ACC112 (cell line): ENCODE measurements around the gene ARID1B.

Experiments
- H2AFZ ChIP-seq: fragments of 200-600 bp; sonication (generic); one replicate; pipeline ENCODE4 v1.6.0; 2017; ENCODE audit warnings: antibody characterized with exemption, low read length; ENCODE audit not compliant: unreplicated experiment
- H3K27ac ChIP-seq: fragments of 200-600 bp; sonication (generic); 2 replicates; pipeline ENCODE4 v1.5.1; 2014; ENCODE audit warnings: low read depth, mild to moderate bottlenecking, antibody characterized with exemption, low read length, moderate library complexity
- H3K27me3 ChIP-seq: fragments of 200-600 bp; sonication (generic); 2 replicates; pipeline ENCODE4 v1.6.1; 2014; ENCODE audit warnings: mild to moderate bottlenecking, antibody characterized with exemption, low read length, moderate library complexity, mixed read lengths; ENCODE audit not compliant: insufficient read depth
- H3K36me3 ChIP-seq: fragments of 200-600 bp; sonication (generic); 2 replicates; pipeline ENCODE4 v1.6.1; 2016; ENCODE audit warnings: mild to moderate bottlenecking, antibody characterized with exemption, low read length, moderate library complexity, mixed read lengths; ENCODE audit not compliant: insufficient read depth
- H3K4me1 ChIP-seq: fragments of 200-600 bp; sonication (generic); one replicate; pipeline ENCODE4 v1.6.1; 2016; ENCODE audit warnings: low read length, mixed read lengths; ENCODE audit not compliant: insufficient read depth, unreplicated experiment, control insufficient read depth
- H3K4me3 ChIP-seq: fragments of 200-600 bp; sonication (generic); 2 replicates; pipeline ENCODE4 v1.5.1; 2014; ENCODE audit warnings: mild to moderate bottlenecking, low read depth, low read length
- H3K79me2 ChIP-seq: fragments of 200-600 bp; sonication (generic); one replicate; pipeline ENCODE4 v1.6.0; 2016; ENCODE audit warnings: low read length; ENCODE audit not compliant: control insufficient read depth, unreplicated experiment, insufficient read depth

Gene ARID1B

GRCh38 chr6:157096105-157096504 lies 318.9 kb downstream of the ARID1B start:
- no peak overlapping the region for H2AFZ ChIP-seq
- no peak overlapping the region for H3K27ac ChIP-seq
- H3K4me3 ChIP-seq: no peak overlapping the region
- no peaks in the 10 kb centered on the region for H3K4me1 ChIP-seq
- peaks cover 7% of the 10 kb centered on the region; the same call in 1 of the 2 replicates for H3K36me3 ChIP-seq
- H3K79me2 ChIP-seq: peaks cover 3% of the 10 kb centered on the region
- H3K27me3 ChIP-seq: no peaks in the 10 kb centered on the region

DNA sequence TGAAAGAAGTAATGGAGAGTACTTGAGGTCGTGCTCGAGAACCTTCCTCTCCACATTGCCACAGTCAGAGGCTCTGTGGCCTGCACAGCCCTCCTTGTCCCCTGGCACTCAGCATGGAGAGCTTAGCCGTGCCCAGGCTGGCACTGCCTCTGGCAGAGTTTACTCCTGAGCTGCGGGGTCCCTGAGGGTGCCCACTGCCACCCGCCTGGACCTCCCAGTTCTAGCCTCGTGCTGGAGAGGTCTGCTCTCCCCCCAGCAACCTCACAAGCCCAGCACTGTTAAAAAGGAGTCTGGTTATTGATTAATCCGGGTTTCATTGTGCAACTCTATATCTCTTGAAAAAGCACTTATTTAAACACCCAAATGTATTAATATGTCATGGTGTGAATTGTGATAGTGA lies 319.3 kb downstream of the ARID1B start:
- Histone ChIP-seq H3K36me3 (peaks cover 7% of the 10 kb centered on the region; the same call in 1 of the 2 replicates), H3K4me1 (no peaks in the 10 kb centered on the region), H3K4me3 (no peak overlapping the region), H3K27me3 (no peaks in the 10 kb centered on the region), H3K79me2 (peaks cover 3% of the 10 kb centered on the region), H2AFZ (no peak overlapping the region), H3K27ac (no peak overlapping the region)

GRCh38 chr6:157097255-157097955 lies 320.2 kb downstream of the ARID1B start:
- H2AFZ ChIP-seq: no peak overlapping the region
- no peaks in the 10 kb centered on the region for H3K4me1 ChIP-seq
- no peak overlapping the region for H3K27ac ChIP-seq
- H3K27me3 ChIP-seq: no peaks in the 10 kb centered on the region
- H3K36me3 ChIP-seq: peaks cover 7% of the 10 kb centered on the region; the same call in 1 of the 2 replicates
- peaks cover 3% of the 10 kb centered on the region for H3K79me2 ChIP-seq
- H3K4me3 ChIP-seq: no peak overlapping the region

- H3K36me3 ChIP-seq: peaks cover 7% of the 10 kb centered on the region; the same call in 1 of the 2 replicates
- no peaks in the 10 kb centered on the region for H3K27me3 ChIP-seq
- no peaks in the 10 kb centered on the region for H3K79me2 ChIP-seq
- no peak overlapping the region for H3K4me3 ChIP-seq
- no peaks in the 10 kb centered on the region for H3K4me1 ChIP-seq
- no peak overlapping the region for H2AFZ ChIP-seq
- no peak overlapping the region for H3K27ac ChIP-seq
Measured at GRCh38 chr6:157098999-157099398, 321.8 kb downstream of the ARID1B start.

DNA sequence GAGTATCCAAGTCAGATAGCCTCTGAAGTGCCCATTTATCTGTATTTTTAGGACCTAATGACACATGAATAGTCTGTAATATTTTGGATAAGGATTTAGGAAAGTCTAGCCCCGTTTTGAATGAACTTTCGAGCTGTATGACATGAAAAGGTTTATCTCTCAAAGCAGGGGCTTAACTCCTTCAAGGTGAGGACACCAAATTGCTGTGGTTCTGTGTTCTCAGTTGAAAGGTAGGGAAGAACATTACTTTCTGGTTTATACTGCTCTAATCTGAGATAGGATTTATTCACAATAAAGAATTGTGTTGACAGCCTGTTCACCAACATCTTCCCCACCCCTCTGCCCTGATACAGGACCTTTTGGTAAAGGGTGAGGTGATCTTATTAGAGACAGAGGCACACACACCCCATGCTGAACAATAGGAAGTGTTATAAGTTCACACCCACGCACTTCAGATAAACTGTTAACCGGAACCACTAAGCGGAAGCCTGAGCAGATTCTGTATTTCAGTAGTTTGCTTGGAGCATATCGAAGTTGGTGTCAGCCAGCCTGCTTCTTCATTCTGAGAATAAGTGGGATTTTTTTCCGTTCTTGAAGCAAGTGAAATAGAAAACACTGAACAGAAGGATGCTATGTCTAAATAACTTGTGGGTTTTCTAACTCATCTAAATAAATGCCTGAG lies 322.9 kb downstream of the ARID1B start:
- no peak overlapping the region for H3K4me3 ChIP-seq
- no peak overlapping the region for H3K27ac ChIP-seq
- H3K4me1 ChIP-seq: no peaks in the 10 kb centered on the region

GRCh38 chr6:157101166-157101565 lies 324.0 kb downstream of the ARID1B start:
- H3K4me3 ChIP-seq: no peak overlapping the region

More for the DNA sequence above, 322.9 kb downstream of the ARID1B start:
- no peaks in the 10 kb centered on the region for H3K79me2 ChIP-seq
- peaks cover 7% of the 10 kb centered on the region; the same call in 1 of the 2 replicates for H3K36me3 ChIP-seq
- no peaks in the 10 kb centered on the region for H3K27me3 ChIP-seq
- H2AFZ ChIP-seq: no peak overlapping the region

GRCh38 chr6:157104803-157105202 lies 327.6 kb downstream of the ARID1B start:
- no peak overlapping the region for H3K27ac ChIP-seq
- H3K4me1 ChIP-seq: peaks cover 35% of the 10 kb centered on the region
- H3K79me2 ChIP-seq: peaks cover 6% of the 10 kb centered on the region
- no peaks in the 10 kb centered on the region for H3K27me3 ChIP-seq
- H3K4me3 ChIP-seq: no peak overlapping the region
- peaks cover 4% of the 10 kb centered on the region; the same call in 1 of the 2 replicates for H3K36me3 ChIP-seq
- H2AFZ ChIP-seq: no peak overlapping the region

More at GRCh38 chr6:157101166-157101565, 324.0 kb downstream of the ARID1B start:
- Histone ChIP-seq H2AFZ (no peak overlapping the region), H3K27me3 (no peaks in the 10 kb centered on the region), H3K27ac (no peak overlapping the region), H3K4me1 (peaks cover 2% of the 10 kb centered on the region), H3K36me3 (peaks cover 7% of the 10 kb centered on the region; the same call in 1 of the 2 replicates), H3K79me2 (no peaks in the 10 kb centered on the region)

DNA sequence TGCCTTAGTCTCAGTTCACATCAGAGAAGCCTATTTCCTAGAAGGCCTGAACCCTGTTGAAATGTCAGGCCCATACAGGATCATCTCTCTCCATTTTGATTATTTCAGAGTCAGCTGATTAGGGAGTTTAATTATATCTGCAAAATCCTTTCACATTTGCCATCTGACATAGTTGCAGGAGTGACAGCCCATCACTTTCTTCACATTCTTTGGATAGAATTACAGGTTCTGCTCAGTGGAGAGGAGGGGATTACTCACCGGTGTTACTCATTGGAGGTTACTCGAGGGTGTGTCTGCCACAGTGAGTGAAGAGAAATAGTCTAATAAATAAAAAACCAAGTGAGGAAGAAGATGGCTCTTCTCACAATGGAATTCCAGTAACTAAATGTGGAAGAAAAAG lies 329.3 kb downstream of the ARID1B start:
- Histone ChIP-seq H3K4me3 (no peak overlapping the region), H3K27ac (peak overlapping the region; percentile 96), H3K36me3 (no peaks in the 10 kb centered on the region), H3K27me3 (no peaks in the 10 kb centered on the region), H2AFZ (no peak overlapping the region), H3K79me2 (peaks cover 9% of the 10 kb centered on the region), H3K4me1 (peaks cover 41% of the 10 kb centered on the region)

DNA sequence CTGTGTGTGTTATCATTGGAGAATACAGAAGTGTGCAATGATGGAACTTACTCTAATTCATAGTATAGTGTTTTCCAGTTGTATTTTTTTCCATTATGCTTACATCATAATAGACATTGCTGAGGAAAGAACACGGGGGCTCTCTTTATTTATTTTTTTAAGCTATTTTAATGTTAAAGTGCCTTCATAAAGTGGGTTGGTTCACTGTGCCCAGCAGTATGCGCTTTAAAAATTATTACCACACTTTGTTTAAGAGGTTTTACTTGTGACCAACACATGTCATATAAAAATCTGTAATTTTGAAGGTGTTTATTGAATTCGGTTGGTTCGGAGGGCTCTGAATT lies 330.4 kb downstream of the ARID1B start:
- Histone ChIP-seq H3K27ac (peak overlapping the region; percentile 96), H3K4me3 (no peak overlapping the region), H3K36me3 (no peaks in the 10 kb centered on the region), H3K79me2 (peaks cover 9% of the 10 kb centered on the region), H2AFZ (no peak overlapping the region), H3K27me3 (no peaks in the 10 kb centered on the region), H3K4me1 (peaks cover 41% of the 10 kb centered on the region)

GRCh38 chr6:157107915-157108651 lies 330.9 kb downstream of the ARID1B start:
- H3K4me3 ChIP-seq: peak overlapping the region; percentile 31
- no peak overlapping the region for H2AFZ ChIP-seq
- H3K36me3 ChIP-seq: no peaks in the 10 kb centered on the region
- peaks cover 41% of the 10 kb centered on the region for H3K4me1 ChIP-seq
- H3K79me2 ChIP-seq: peaks cover 9% of the 10 kb centered on the region
- no peaks in the 10 kb centered on the region for H3K27me3 ChIP-seq
- peak overlapping the region; percentile 96 for H3K27ac ChIP-seq
